Measurements from ENCODE around the gene MT1F. TPM values are rescaled to one million over a fixed set of nuclear protein-coding genes. Genes with fewer than 3 reads are reported as not detected.

Gene MT1F
- total and polyA plus RNA-seq, 2 donors from 2014 or later: 53.3 to 312 TPM

DNA sequence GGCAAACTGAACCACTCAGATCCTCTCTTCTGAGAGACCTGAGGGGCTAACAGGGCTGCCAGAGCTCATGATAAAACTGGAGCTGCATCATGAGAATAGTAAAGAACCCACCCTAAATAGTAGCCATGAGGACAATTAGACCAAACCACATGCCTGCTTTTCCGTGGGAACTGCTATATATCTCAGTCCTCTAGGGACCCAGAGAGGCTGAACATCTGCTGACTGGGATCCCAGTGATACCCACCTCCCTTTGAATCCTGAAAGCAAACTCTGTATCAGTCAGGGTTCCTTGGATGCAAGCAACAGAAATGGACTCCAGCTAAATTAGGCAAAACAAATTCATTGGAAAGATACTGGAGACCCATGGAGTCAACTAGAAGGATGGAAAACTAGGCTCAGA, 31.0 kb downstream of the MT1F start:
- Histone ChIP-seq H3K9me3 (ENCODE audit: control insufficient read depth in 2 of 3, insufficient read depth in 1 of 3, low read length in 3 of 3) (peaks cover 0 to 1% (median 0%) of the 10 kb centered on the region in 3 donors), H3K9ac (ENCODE audit: low read length in 3 of 3) (no peak overlapping the region), H3K4me3 (ENCODE audit: low read length in 3 of 3) (no peak overlapping the region), H3K36me3 (ENCODE audit: control insufficient read depth in 2 of 3, insufficient read depth in 3 of 3, low read length in 3 of 3) (no peaks in the 10 kb centered on the region), H3K27ac (ENCODE audit: low read depth in 2 of 2, low read length in 2 of 2) (no peak overlapping the region), H3K4me1 (ENCODE audit: control insufficient read depth in 2 of 3, insufficient read depth in 2 of 3, low read depth in 1 of 3, low read length in 3 of 3) (peaks cover 0 to under 1% (median 0%) of the 10 kb centered on the region in 3 donors), H3K27me3 (ENCODE audit: control insufficient read depth, insufficient read depth, low read length) (no peaks in the 10 kb centered on the region)
- DNase-seq: no peak
- TF ChIP-seq CTCF (IDR thresholded peaks at IDR 0.05; ENCODE audit: borderline replicate concordance, extremely low read depth, insufficient read depth): no peak
- FAIRE-seq: no peak
- intact Hi-C loops (cut with DNase I): loop anchor here (10.0 kb wide), 1 partner anchor 84 kb away; the partner anchor contains the start of gene MT2A

GRCh38 chr16:56689171-56689570, 31.4 kb downstream of the MT1F start:
- Histone ChIP-seq H3K4me1 (ENCODE audit: control insufficient read depth in 2 of 3, insufficient read depth in 2 of 3, low read depth in 1 of 3, low read length in 3 of 3) (no peaks in the 10 kb centered on the region), H3K27me3 (ENCODE audit: control insufficient read depth, insufficient read depth, low read length) (no peaks in the 10 kb centered on the region), H3K4me3 (ENCODE audit: low read length in 3 of 3) (no peak overlapping the region), H3K36me3 (ENCODE audit: control insufficient read depth in 2 of 3, insufficient read depth in 3 of 3, low read length in 3 of 3) (no peaks in the 10 kb centered on the region), H3K27ac (ENCODE audit: low read depth in 2 of 2, low read length in 2 of 2) (no peak overlapping the region), H3K9ac (ENCODE audit: low read length in 3 of 3) (no peak overlapping the region), H3K9me3 (ENCODE audit: control insufficient read depth in 2 of 3, insufficient read depth in 1 of 3, low read length in 3 of 3) (peaks cover 0 to 1% (median 0%) of the 10 kb centered on the region in 3 donors)
- intact Hi-C loops (cut with DNase I): loop anchor here (10.0 kb wide), 1 partner anchor 84 kb away; the partner anchor contains the start of gene MT2A
- no peak for FAIRE-seq
- no peak for TF ChIP-seq CTCF (IDR thresholded peaks at IDR 0.05; ENCODE audit: borderline replicate concordance, extremely low read depth, insufficient read depth)
- no peak for DNase-seq

DNA sequence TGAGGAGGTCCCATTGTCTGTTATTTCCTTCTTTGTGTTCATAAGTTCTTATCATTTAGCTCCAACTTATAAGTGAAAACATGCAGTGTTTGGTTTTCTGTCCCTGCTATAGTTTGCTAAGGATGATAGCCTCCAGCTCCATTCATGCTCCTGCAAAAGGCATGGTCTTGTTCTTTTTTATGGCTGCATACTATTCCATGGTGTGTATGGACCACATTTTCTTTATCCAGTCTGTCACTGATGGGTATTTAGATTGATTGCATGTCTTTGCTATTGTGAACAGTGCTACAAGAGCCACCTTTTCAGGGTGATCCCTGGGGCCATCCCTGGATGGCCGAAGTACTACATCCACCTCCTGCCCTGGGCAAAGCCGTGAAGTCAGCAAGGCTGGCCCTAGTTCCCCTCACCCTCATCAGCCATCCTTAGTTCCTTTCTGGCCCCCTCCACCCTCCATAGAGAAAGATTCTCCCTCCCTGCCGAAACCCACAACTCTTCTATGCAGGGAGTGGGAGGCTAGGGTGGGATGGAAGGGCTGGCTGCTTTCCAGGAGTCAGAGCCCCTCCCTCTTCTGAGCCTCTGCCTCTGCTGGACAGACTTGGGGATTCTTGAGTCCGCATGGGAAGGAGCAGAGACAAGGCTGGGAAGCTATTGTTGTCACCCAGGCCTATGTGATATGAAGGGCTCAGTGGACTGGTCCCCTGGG, 32.8 kb downstream of the MT1F start:
- no peak for FAIRE-seq
- no peak for TF ChIP-seq CTCF (IDR thresholded peaks at IDR 0.05; ENCODE audit: borderline replicate concordance, extremely low read depth, insufficient read depth)
- Histone ChIP-seq H3K4me3 (ENCODE audit: low read length in 3 of 3) (no peak overlapping the region), H3K27ac (ENCODE audit: low read depth in 2 of 2, low read length in 2 of 2) (no peak overlapping the region), H3K9me3 (ENCODE audit: control insufficient read depth in 2 of 3, insufficient read depth in 1 of 3, low read length in 3 of 3) (peaks cover 0 to 1% (median 0%) of the 10 kb centered on the region in 3 donors), H3K36me3 (ENCODE audit: control insufficient read depth in 2 of 3, insufficient read depth in 3 of 3, low read length in 3 of 3) (no peaks in the 10 kb centered on the region), H3K27me3 (ENCODE audit: control insufficient read depth, insufficient read depth, low read length) (no peaks in the 10 kb centered on the region), H3K9ac (ENCODE audit: low read length in 3 of 3) (no peak overlapping the region), H3K4me1 (ENCODE audit: control insufficient read depth in 2 of 3, insufficient read depth in 2 of 3, low read depth in 1 of 3, low read length in 3 of 3) (no peaks in the 10 kb centered on the region)
- no peak for DNase-seq
- intact Hi-C loops (cut with DNase I): no loop called here
